GM10248 (cell line): ENCODE results near the gene POM121.
"Not testable (repeated sequence)": the region's sequence is repeated elsewhere in the genome, so short reads cannot be mapped to it uniquely, and the experiment has no call there.

ENCODE experiments used
- CTCF ChIA-PET: fragments of 300-600 bp; sonication (Branson Sonifier 250); formaldehyde crosslinking; extraction: SDS; loops from one replicate; lab custom pipeline; 2021; ENCODE audit warnings: antibody characterized with exemption; lab: Yijun Ruan, JAX
- POLR2A ChIA-PET: fragments of 350-650 bp; sonication (Branson Sonifier 250); formaldehyde crosslinking; extraction: SDS; loops from one replicate; lab custom pipeline; 2020; ENCODE audit warnings: antibody characterized with exemption; lab: Yijun Ruan, JAX
- DNase-seq: peaks from one replicate; pipeline ENCODE4 v3.0.0; 2012; ENCODE audit errors: extremely low spot score

POM121 gene

GRCh38 chr7:72997887-72998468, 73.1 kb downstream of the POM121 start:
- CTCF ChIA-PET, DNase-seq, POLR2A ChIA-PET: not testable (repeated sequence)
